ENCODE data around the gene DNER.

Gene DNER

GRCh38 chr2:229582151-229582550, 132.2 kb downstream of the DNER start:
- no peak overlapping the region for H3K4me3 ChIP-seq (ENCODE audit: low read depth, low read length)
- DNase-seq (ENCODE audit: low read depth), result no peak
- no peak for TF ChIP-seq CTCF (IDR thresholded peaks at IDR 0.05; ENCODE audit: low read depth, low read length, missing control alignments)
- in situ Hi-C loops (cut with HindIII; ENCODE audit: low sequenced_read_pairs), result no loop called here

- no peak for DNase-seq (ENCODE audit: low read depth)
- no peak for TF ChIP-seq CTCF (IDR thresholded peaks at IDR 0.05; ENCODE audit: low read depth, low read length, missing control alignments)
- in situ Hi-C loops (cut with HindIII; ENCODE audit: low sequenced_read_pairs), result no loop called here
- no peak overlapping the region for H3K4me3 ChIP-seq (ENCODE audit: low read depth, low read length)
Measured at GRCh38 chr2:229578052-229578846, 136.1 kb downstream of the DNER start.

GRCh38 chr2:229575569-229576315, 138.6 kb downstream of the DNER start:
- DNase-seq (ENCODE audit: low read depth), result peak; percentile 13
- no peak for TF ChIP-seq CTCF (IDR thresholded peaks at IDR 0.05; ENCODE audit: low read depth, low read length, missing control alignments)
- no peak overlapping the region for H3K4me3 ChIP-seq (ENCODE audit: low read depth, low read length)
- in situ Hi-C loops (cut with HindIII; ENCODE audit: low sequenced_read_pairs), result no loop called here

GRCh38 chr2:229572507-229573271, 141.7 kb downstream of the DNER start:
- in situ Hi-C loops (cut with HindIII; ENCODE audit: low sequenced_read_pairs), result no loop called here
- TF ChIP-seq CTCF (IDR thresholded peaks at IDR 0.05; ENCODE audit: low read depth, low read length, missing control alignments), result no peak
- DNase-seq (ENCODE audit: low read depth), result no peak
- no peak overlapping the region for H3K4me3 ChIP-seq (ENCODE audit: low read depth, low read length)

GRCh38 chr2:229571243-229571642, 143.1 kb downstream of the DNER start:
- in situ Hi-C loops (cut with HindIII; ENCODE audit: low sequenced_read_pairs), result no loop called here
- no peak overlapping the region for H3K4me3 ChIP-seq (ENCODE audit: low read depth, low read length)
- no peak for TF ChIP-seq CTCF (IDR thresholded peaks at IDR 0.05; ENCODE audit: low read depth, low read length, missing control alignments)
- no peak for DNase-seq (ENCODE audit: low read depth)

GRCh38 chr2:229566370-229566769, 148.0 kb downstream of the DNER start:
- H3K4me3 ChIP-seq (ENCODE audit: low read depth, low read length), result no peak overlapping the region
- in situ Hi-C loops (cut with HindIII; ENCODE audit: low sequenced_read_pairs), result no loop called here
- TF ChIP-seq CTCF (IDR thresholded peaks at IDR 0.05; ENCODE audit: low read depth, low read length, missing control alignments), result no peak
- no peak for DNase-seq (ENCODE audit: low read depth)

Measured in astrocyte of the cerebellum (primary cell).